Measurements from ENCODE around the gene LAMB4. TPM values are rescaled to one million over a fixed set of nuclear protein-coding genes. Genes with fewer than 3 reads are reported as not detected.

The LAMB4 gene
- total and polyA plus RNA-seq, 2 of the 8 experiments (the other 6 are each of a cell fraction or from before 2014, with no cell fraction given): not detected

- TF ChIP-seq BRCA1 (IDR thresholded peaks at IDR 0.05; ENCODE audit: low read depth, low read length) (no peak), EGR1 (IDR thresholded peaks at IDR 0.05; ENCODE audit: borderline replicate concordance, low read depth, low read length) (no peak), CEBPB (IDR thresholded peaks at IDR 0.05; ENCODE audit: low read depth, low read length) (no peak), ATF2 (IDR thresholded peaks at IDR 0.05; ENCODE audit: low read length) (no peak), SRF (IDR thresholded peaks at IDR 0.05; ENCODE audit: low read depth, low read length) (no peak)
These were observed 131.3 kb downstream of the LAMB4 start (continued) for GRCh38 chr7:107998660-107999480.

Measured in H1 (cell line).